WTC11 (cell line): ENCODE measurements around the gene ZSCAN20. TPM values are rescaled to one million over a fixed set of nuclear protein-coding genes. Genes with fewer than 3 reads are reported as not detected.

Source experiments
- ATAC-seq: fragments of 200-7000 bp; cut with Tn5 transposase; 2 replicates; pipeline ENCODE4 v1.10.0; 2021; ENCODE audit warnings: mild to moderate bottlenecking, moderate library complexity
- CTCF ChIA-PET: fragments of 300-600 bp; sonication (Branson Sonifier 250); formaldehyde crosslinking; loops from one replicate; lab custom pipeline; 2021; ENCODE audit warnings: antibody characterized with exemption; lab: Charles Lee
- POLR2A ChIA-PET: fragments of 350-600 bp; sonication (Branson Sonifier 250); formaldehyde crosslinking; loops from one replicate; lab custom pipeline; 2021; ENCODE audit warnings: antibody characterized with exemption; lab: Charles Lee
- DNase-seq: peaks from one replicate; pipeline ENCODE4 v3.0.0; 2021; ENCODE audit warnings: low spot score
- H3K27ac Mint-ChIP-seq: 2 replicates; pipeline ENCODE4 v1.8.0; 2021; ENCODE audit warnings: mixed read lengths
- H3K27me3 Mint-ChIP-seq: 2 replicates; pipeline ENCODE4 v1.8.0; 2021; ENCODE audit warnings: low read depth, mild to moderate bottlenecking, moderate library complexity, mixed read lengths
- H3K36me3 Mint-ChIP-seq: 2 replicates; pipeline ENCODE4 v1.8.0; 2021; ENCODE audit warnings: mixed read lengths
- H3K4me1 Mint-ChIP-seq: 2 replicates; pipeline ENCODE4 v1.8.0; 2022; ENCODE audit warnings: mixed read lengths
- H3K4me3 Mint-ChIP-seq: 2 replicates; pipeline ENCODE4 v1.8.0; 2021; ENCODE audit warnings: mild to moderate bottlenecking, moderate library complexity, mixed read lengths
- H3K9me3 Mint-ChIP-seq: 2 replicates; pipeline ENCODE4 v1.8.0; 2021; ENCODE audit warnings: mixed read lengths
- ATF1 ChIP-seq: sonication (generic); formaldehyde crosslinking; IDR thresholded peaks from 2 replicates; pipeline ENCODE4 v1.8.1; 2023; ENCODE audit warnings: mild to moderate bottlenecking, moderate library complexity, missing genetic modification reagents
- ATF2 ChIP-seq: sonication (generic); formaldehyde crosslinking; IDR thresholded peaks from 2 replicates; pipeline ENCODE4 v1.8.1; 2022; ENCODE audit warnings: low read depth, missing genetic modification reagents, borderline replicate concordance
- CREM ChIP-seq: sonication (generic); formaldehyde crosslinking; IDR thresholded peaks from 2 replicates; pipeline ENCODE4 v1.8.1; 2022; ENCODE audit warnings: mild to moderate bottlenecking, missing genetic modification reagents, moderate library complexity
- E2F4 ChIP-seq: sonication (generic); formaldehyde crosslinking; IDR thresholded peaks from 2 replicates; pipeline ENCODE4 v1.8.1; 2022; ENCODE audit warnings: low read depth, mild to moderate bottlenecking, moderate library complexity, missing genetic modification reagents, borderline replicate concordance
- EMX1 ChIP-seq: fragments of 250-450 bp; sonication (Bioruptor Pico); IDR thresholded peaks from 2 replicates; pipeline ENCODE4 v1.8.0; 2021; ENCODE audit warnings: mild to moderate bottlenecking
- ETV6 ChIP-seq: sonication (generic); formaldehyde crosslinking; IDR thresholded peaks from 2 replicates; pipeline ENCODE4 v1.8.1; 2022; ENCODE audit warnings: mild to moderate bottlenecking, missing genetic modification reagents
- FOXK1 ChIP-seq: sonication (generic); formaldehyde crosslinking; IDR thresholded peaks from 2 replicates; pipeline ENCODE4 v1.8.0; 2022; ENCODE audit warnings: mild to moderate bottlenecking, moderate library complexity, missing genetic modification reagents
- GRHL2 ChIP-seq: fragments of 250-450 bp; sonication (Bioruptor Pico); IDR thresholded peaks from 2 replicates; pipeline ENCODE4 v1.8.0; 2022; ENCODE audit warnings: mild to moderate bottlenecking, moderate library complexity; ENCODE audit not compliant: insufficient replicate concordance, severe bottlenecking
- GTF2I ChIP-seq: fragments of 250-450 bp; sonication (Bioruptor Pico); conservative IDR thresholded peaks from 2 replicates; pipeline ENCODE4 v1.4.0; 2021; ENCODE audit warnings: mild to moderate bottlenecking
- HMGXB4 ChIP-seq: sonication (generic); formaldehyde crosslinking; IDR thresholded peaks from 2 replicates; pipeline ENCODE4 v1.8.1; 2023; ENCODE audit warnings: mild to moderate bottlenecking, moderate library complexity, missing genetic modification reagents
- IRF1 ChIP-seq: sonication (generic); formaldehyde crosslinking; IDR thresholded peaks from 2 replicates; pipeline ENCODE4 v1.8.0; 2023; ENCODE audit warnings: missing genetic modification reagents
- JUN ChIP-seq: sonication (generic); formaldehyde crosslinking; IDR thresholded peaks from 2 replicates; pipeline ENCODE4 v1.8.0; 2023; ENCODE audit warnings: mild to moderate bottlenecking, missing genetic modification reagents
- KAT7 ChIP-seq: sonication (generic); formaldehyde crosslinking; IDR thresholded peaks from 2 replicates; pipeline ENCODE4 v1.8.1; 2023; ENCODE audit warnings: missing genetic modification reagents, mild to moderate bottlenecking, borderline replicate concordance
- PRDM15 ChIP-seq: sonication (generic); formaldehyde crosslinking; IDR thresholded peaks from 2 replicates; pipeline ENCODE4 v1.8.0; 2022; ENCODE audit warnings: missing genetic modification reagents
- PRRX2 ChIP-seq: fragments of 250-450 bp; sonication (Bioruptor Pico); IDR thresholded peaks from 2 replicates; pipeline ENCODE4 v1.8.0; 2021; ENCODE audit warnings: mild to moderate bottlenecking
- SOX15 ChIP-seq: fragments of 250-450 bp; sonication (Bioruptor Pico); IDR thresholded peaks from 2 replicates; pipeline ENCODE4 v1.9.0; 2021; ENCODE audit warnings: mild to moderate bottlenecking
- TP53 ChIP-seq: sonication (generic); formaldehyde crosslinking; IDR thresholded peaks from 2 replicates; pipeline ENCODE4 v1.8.1; 2023; ENCODE audit warnings: mild to moderate bottlenecking, missing genetic modification reagents
- ZBTB43 ChIP-seq: sonication (generic); formaldehyde crosslinking; IDR thresholded peaks from 2 replicates; pipeline ENCODE4 v1.8.1; 2023; ENCODE audit warnings: mild to moderate bottlenecking, missing genetic modification reagents
- ZNF416 ChIP-seq: fragments of 250-450 bp; sonication (Bioruptor Pico); IDR thresholded peaks from 2 replicates; pipeline ENCODE4 v1.9.0; 2021; ENCODE audit warnings: mild to moderate bottlenecking, inconsistent platforms
- ZNF423 ChIP-seq: fragments of 250-450 bp; sonication (Bioruptor Pico); IDR thresholded peaks from 2 replicates; pipeline ENCODE4 v2.1.2; 2022; ENCODE audit warnings: mild to moderate bottlenecking, moderate library complexity
- total RNA-seq: library from RNA; stranded (reverse); gene quantifications from 3 replicates; pipeline ENCODE4 v1.2.3, GENCODE V29; 2021

ZSCAN20 gene
- total RNA-seq, 1 experiment from 2014 or later, result 3.7 TPM

- no peak overlapping the region for H3K4me3 Mint-ChIP-seq
- ChIA-PET CTCF (interaction anchor here (0.5 to 2.4 kb wide), 31 partner anchors 10 to 1115 kb away, joined by 3 to 14 read pairs (median 4); no protein-coding TSS in a partner anchor), POLR2A (no interaction called here)
- peak; percentile 61 for ATAC-seq
- no peak for TF ChIP-seq ZBTB43
- TF ChIP-seq PRRX2, result no peak
- no peak for TF ChIP-seq E2F4
- TF ChIP-seq ZNF423, result no peak
- no peak for TF ChIP-seq ETV6 (CRISPR knock-in tag)
- TF ChIP-seq PRDM15 (CRISPR knock-in tag), result no peak
- no peak for TF ChIP-seq CREM (CRISPR knock-in tag)
- TF ChIP-seq TP53 (CRISPR knock-in tag), result no peak
- no peak for TF ChIP-seq KAT7
- TF ChIP-seq, all 79 proteins: peak for 0
- Mint-ChIP-seq H3K27ac (no peak overlapping the region), H3K9me3 (peaks cover 35% of the 10 kb centered on the region), H3K36me3 (peaks cover 11% of the 10 kb centered on the region), H3K4me1 (peaks cover 9% of the 10 kb centered on the region), H3K27me3 (no peaks in the 10 kb centered on the region; the same call in 1 of the 2 replicates)
- DNase-seq, result no peak
Observed at GRCh38 chr1:33500547-33500946, 28.1 kb downstream of the ZSCAN20 start.

GRCh38 chr1:33501309-33501708, 28.9 kb downstream of the ZSCAN20 start:
- DNase-seq (no peak), ATAC-seq (no peak)
- H3K4me3 Mint-ChIP-seq, result no peak overlapping the region
- peaks cover 9% of the 10 kb centered on the region for H3K4me1 Mint-ChIP-seq
- CTCF ChIA-PET, result interaction anchor here (0.6 to 1.5 kb wide), 6 partner anchors 12 to 514 kb away, joined by 3 to 7 read pairs (median 4); no protein-coding TSS in a partner anchor
- H3K27ac Mint-ChIP-seq, result no peak overlapping the region
- POLR2A ChIA-PET, result interaction anchor here (0.6 kb wide), 1 partner anchor 56 kb away, joined by 3 read pairs; no protein-coding TSS in a partner anchor
- no peaks in the 10 kb centered on the region; the same call in 1 of the 2 replicates for H3K27me3 Mint-ChIP-seq
- no peak for TF ChIP-seq HMGXB4 (CRISPR knock-in tag)
- no peak for TF ChIP-seq GRHL2
- no peak for TF ChIP-seq ATF1 (CRISPR knock-in tag)
- no peak for TF ChIP-seq GTF2I
- TF ChIP-seq FOXK1 (CRISPR knock-in tag), result no peak
- TF ChIP-seq ATF2, result no peak
- TF ChIP-seq KAT7, result no peak
- no peak for TF ChIP-seq PRDM15 (CRISPR knock-in tag)
- no peak for TF ChIP-seq IRF1 (CRISPR knock-in tag)
- TF ChIP-seq JUN, result no peak
- TF ChIP-seq TP53 (CRISPR knock-in tag), result no peak
- no peak for TF ChIP-seq SOX15 (CRISPR knock-in tag)
- TF ChIP-seq EMX1 (CRISPR knock-in tag), result no peak
- no peak for TF ChIP-seq PRRX2
- TF ChIP-seq ZNF416 (CRISPR knock-in tag), result no peak
- peaks cover 27% of the 10 kb centered on the region for H3K9me3 Mint-ChIP-seq
- H3K36me3 Mint-ChIP-seq, result peaks cover 3% of the 10 kb centered on the region
